AG04450 (cell line): ENCODE measurements around the gene MFSD6. TPM values are rescaled to one million over a fixed set of nuclear protein-coding genes. Genes with fewer than 3 reads are reported as not detected.

Experiments
- polyA plus RNA-seq: library from polyadenylated mRNA; depleted of rRNA; stranded (reverse); fragments of >200 nt; gene quantifications from 2 replicates; pipeline ENCODE4 v1.2.3, GENCODE V29; 2011; rRNA removed

Gene MFSD6
- polyA plus RNA-seq, 1 experiment = 12.9 TPM

Other genes starting within 250 kb of the MFSD6 start
- gene HIBCH, start 88.5 kb upstream of the MFSD6 start, polyA plus RNA-seq = 16.9 and 23.8 TPM in 2 replicates
- 13.7 and 14.5 TPM in 2 replicates for gene INPP1, start 64.8 kb upstream of the MFSD6 start, polyA plus RNA-seq
- 3.5 and 7.3 TPM in 2 replicates for gene NEMP2, start 126.4 kb downstream of the MFSD6 start, polyA plus RNA-seq
- gene NAB1, start 240.7 kb downstream of the MFSD6 start, polyA plus RNA-seq = 23.2 and 30.7 TPM in 2 replicates